GM19455 (cell line): Measurements from ENCODE around the gene DACH1.

ENCODE experiments used
- ATAC-seq: cut with Tn5 transposase; IDR thresholded peaks from one replicate; pipeline ENCODE4 v1.9.1; 2021; ENCODE audit not compliant: unreplicated experiment

The DACH1 gene

DNA sequence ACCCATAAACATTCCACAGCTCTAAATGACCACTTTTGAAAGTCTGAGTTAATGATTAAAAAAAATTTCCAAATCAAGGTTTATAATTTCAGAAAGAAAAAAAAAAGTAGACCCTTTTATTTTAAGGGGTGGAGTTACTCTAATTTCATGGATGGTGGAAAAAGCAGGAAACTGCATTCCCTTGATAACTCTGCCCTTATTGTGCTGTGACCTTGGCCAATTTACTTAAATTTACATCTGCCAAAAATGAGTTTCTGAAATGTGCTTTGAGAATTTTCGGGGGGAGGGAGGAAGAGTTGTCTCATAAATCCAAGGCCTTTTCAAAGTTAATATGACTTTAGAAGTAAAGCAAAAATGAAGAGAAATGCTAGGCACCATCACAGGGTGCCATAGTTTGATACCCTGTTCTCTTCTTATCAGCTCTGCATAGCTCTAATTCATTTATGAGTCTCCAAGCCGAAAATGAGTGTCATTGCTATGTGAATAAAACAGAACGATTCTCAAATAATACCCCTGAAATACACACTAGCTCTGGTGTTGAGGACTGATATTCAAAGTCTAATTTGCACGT is 367.0 kb downstream of the DACH1 start:
- no peak for ATAC-seq

- ATAC-seq: no peak
Observed at GRCh38 chr13:71499235-71499634, 367.8 kb downstream of the DACH1 start.

GRCh38 chr13:71493189-71493588 is 373.8 kb downstream of the DACH1 start:
- no peak for ATAC-seq

- no peak for ATAC-seq
Observed at GRCh38 chr13:71492346-71492871, 374.6 kb downstream of the DACH1 start.

DNA sequence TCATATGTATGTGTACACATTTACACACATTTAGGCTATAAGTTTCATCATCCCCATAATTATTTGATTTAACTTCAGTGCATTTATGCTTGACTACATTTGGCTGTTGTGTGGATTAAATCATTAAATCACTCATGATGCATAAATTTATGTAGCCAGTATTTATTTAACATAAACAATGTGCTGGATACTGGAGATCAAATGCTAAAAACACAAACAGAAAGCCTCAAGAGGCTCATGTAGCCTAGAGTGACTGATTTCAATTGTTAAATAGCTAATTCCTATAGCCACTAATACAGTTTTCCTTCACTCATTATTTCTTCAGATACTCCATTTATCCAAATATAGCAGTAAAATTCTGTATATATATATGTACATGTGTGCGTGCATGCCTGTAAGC is 376.0 kb downstream of the DACH1 start:
- ATAC-seq: no peak

- no peak for ATAC-seq
Observed at GRCh38 chr13:71489041-71489440, 378.0 kb downstream of the DACH1 start.

DNA sequence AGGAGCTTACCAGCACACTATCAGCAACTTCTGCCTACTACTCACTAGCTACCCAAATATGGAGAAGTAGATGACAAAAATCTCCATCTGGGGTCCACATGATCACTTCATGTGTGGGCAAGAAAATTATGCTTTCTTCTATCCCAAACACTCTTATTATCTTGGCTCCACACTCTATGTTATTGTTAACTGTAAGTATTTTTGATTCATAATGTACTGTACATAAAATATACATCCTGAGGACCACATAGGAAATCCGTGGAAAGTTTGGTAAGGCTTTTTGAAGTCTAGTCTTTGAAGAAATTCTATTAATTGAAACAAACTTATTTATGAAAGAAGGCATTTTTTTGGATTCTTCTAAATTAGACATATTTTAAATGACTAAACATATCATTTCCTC is 378.8 kb downstream of the DACH1 start:
- ATAC-seq: no peak

DNA sequence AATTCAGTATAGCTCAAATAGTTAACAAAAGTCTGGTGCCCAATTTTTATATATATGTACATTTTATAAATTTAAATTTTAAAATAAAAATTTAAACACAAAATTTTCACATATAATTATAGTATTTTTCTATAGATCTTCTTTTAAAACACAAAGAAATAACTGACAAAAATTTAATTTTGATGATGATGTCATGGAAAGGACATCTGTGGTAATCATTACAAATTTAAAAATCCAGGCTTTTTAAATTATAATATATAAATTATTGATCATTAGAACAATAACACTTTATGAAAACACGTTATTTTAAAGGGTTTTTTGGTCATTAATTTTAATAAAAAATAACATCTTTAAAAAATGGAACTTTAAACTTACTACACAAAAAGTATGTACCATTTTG is 381.1 kb downstream of the DACH1 start:
- ATAC-seq: no peak

- no peak for ATAC-seq
Observed at GRCh38 chr13:71483733-71484132, 383.3 kb downstream of the DACH1 start.

DNA sequence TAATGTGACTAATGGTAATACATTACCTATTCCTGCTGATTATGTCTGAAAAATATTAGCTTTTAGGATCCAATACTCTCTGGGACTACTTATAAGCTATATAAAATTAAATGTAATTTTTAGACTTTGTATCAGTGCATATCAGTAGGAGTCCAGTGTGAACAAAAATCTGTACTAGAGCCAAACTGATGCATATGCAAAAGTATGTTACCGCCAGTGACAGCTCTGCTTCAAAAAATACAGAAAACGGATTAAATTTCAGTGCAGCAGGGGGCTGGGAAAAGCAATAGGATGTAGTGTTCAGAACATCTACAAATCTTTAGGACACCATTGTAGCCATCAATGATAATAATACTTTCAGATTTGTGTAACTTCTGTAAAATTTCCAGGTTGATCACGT is 385.5 kb downstream of the DACH1 start:
- no peak for ATAC-seq

DNA sequence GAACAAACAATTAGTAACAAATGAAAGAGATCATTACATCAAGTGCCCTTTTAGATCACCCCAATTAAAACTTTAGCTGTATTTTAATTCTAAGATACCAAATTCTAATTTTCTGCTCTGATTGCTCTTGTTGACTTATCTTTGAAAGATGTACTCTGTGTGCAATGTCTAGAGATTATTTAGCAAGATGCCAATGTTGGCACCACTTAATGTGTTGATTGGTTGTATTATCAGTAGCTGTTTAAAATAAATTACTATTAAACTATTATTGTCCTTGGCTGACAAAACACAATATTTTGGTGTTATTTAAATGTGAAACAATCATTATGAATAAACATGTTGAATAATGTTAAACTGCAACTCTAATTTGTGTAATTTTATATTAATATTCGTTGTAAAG is 386.0 kb downstream of the DACH1 start:
- ATAC-seq: no peak

GRCh38 chr13:71477735-71478134 is 389.3 kb downstream of the DACH1 start:
- no peak for ATAC-seq

GRCh38 chr13:71474936-71475335 is 392.1 kb downstream of the DACH1 start:
- ATAC-seq: no peak

GRCh38 chr13:71469626-71470025 is 397.4 kb downstream of the DACH1 start:
- ATAC-seq: no peak

DNA sequence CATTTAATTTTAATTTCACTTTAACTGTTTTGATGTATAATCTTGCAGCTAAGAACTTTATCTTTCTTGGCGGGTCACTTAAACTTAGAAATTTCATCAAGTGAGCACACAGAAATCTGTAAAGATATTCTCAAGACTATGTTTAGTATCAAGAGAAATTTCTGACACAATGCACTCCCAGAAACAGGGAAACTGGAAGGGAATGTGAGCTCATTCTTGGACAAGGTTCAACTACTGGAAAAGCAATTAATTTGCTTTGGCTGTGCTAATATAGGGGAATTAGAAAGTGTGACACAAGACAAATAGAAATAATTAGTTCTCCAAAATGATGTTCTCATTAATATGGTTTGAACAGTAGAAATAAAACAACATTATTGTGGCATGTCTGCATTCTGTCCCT is 402.3 kb downstream of the DACH1 start:
- no peak for ATAC-seq

DNA sequence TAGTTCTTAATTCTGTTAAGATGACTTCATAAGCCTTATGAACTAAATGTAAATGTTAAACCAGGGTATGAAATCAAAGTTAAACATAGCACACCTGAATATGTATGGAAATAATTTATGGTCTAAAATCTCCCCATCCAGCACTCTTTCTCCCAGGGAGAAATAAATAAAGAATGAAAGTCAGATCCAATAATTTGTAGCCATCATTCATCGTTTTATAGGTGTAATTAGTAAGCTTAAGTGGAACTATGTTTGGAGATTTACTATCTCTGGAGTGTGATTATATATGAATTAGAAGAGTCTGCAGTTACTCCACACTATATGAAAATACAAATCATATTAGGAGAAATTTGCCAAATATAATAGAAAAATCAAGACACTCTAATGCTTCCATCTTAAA is 405.1 kb downstream of the DACH1 start:
- no peak for ATAC-seq

- peak; percentile 58 for ATAC-seq
Observed at GRCh38 chr13:71460211-71460610, 406.8 kb downstream of the DACH1 start.

GRCh38 chr13:71459708-71460107 is 407.3 kb downstream of the DACH1 start:
- ATAC-seq: no peak

DNA sequence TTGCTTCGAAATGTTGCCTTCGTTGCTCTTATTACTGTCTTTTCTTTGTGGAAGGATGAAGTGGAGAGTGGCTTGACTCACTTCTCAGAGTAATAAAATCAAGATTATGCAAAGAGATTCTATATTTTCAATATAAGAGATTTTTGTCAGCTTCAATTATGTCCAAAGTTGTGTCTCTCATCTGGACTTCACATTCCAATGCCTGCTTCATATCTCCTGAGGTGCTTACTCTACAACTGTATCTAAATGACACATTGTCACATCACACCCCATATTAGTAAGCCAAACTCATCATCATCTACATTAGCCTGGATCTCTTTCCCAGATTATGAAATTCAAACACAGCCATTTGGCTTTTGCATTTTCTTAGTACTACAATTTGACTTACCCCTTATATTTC is 409.4 kb downstream of the DACH1 start:
- ATAC-seq: no peak

- ATAC-seq: no peak
Observed at GRCh38 chr13:71456136-71456535, 410.9 kb downstream of the DACH1 start.

GRCh38 chr13:71454509-71454908 is 412.5 kb downstream of the DACH1 start:
- ATAC-seq: no peak

DNA sequence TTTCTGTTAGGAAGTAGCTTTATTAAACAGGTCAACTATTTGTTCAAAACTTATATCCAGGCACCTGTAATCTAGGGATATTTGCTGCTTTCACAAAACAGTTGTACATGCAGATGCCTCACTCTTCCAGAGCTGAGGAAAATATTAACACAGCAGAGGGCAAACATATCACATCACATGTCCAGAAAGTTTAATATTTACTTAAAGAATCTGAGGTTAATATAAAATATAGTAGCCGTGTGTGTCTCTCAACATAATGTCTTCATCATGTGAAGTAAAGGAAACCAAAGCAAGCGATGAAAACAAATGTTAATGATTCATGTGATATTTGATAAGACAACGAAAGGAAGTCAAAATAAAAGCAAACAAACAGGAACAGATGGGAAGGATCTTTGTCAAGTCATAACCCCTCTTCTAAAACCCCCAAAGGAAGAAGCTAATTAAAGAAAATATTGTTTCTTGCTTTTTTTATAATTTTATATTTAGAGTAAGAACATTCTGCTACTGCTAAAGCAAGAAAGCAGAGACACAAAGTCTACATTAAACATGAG is 418.8 kb downstream of the DACH1 start:
- no peak for ATAC-seq

- ATAC-seq: no peak
Observed at GRCh38 chr13:71437704-71438103, 429.3 kb downstream of the DACH1 start.
